ENCODE results near the gene ODAD3.
"Not testable (repeated sequence)": the region's sequence is repeated elsewhere in the genome, so short reads cannot be mapped to it uniquely, and the experiment has no call there.

The ODAD3 gene

GRCh38 chr19:11382898-11383705 is 51.8 kb downstream of the ODAD3 start:
- Histone ChIP-seq H3K4me2 (ENCODE audit: low read depth, low read length, poor library complexity, severe bottlenecking) (peak overlapping the region; percentile 41), H2AFZ (ENCODE audit: low read depth, low read length, severe bottlenecking) (no peak overlapping the region), H3F3A (ENCODE audit: insufficient read depth) (peaks cover 15% of the 10 kb centered on the region; the same call in 1 of the 2 replicates), H3K27ac (ENCODE audit: low read depth, low read length) (no peak overlapping the region), H3K79me2 (ENCODE audit: insufficient read depth, low read length) (no peaks in the 10 kb centered on the region; the same call in 1 of the 2 replicates), H4K20me1 (ENCODE audit: low read depth, low read length) (no peaks in the 10 kb centered on the region), H3K36me3 (ENCODE audit: low read length) (no peaks in the 10 kb centered on the region), H3K9me2 (replicated peaks; ENCODE audit: insufficient read depth, low read length) (no peaks in the 10 kb centered on the region), H3K9me3 (ENCODE audit: insufficient read depth, low read length) (no peaks in the 10 kb centered on the region), H3K4me3 (ENCODE audit: insufficient read depth, low read length, poor library complexity, severe bottlenecking) (no peak overlapping the region), H3K9ac (ENCODE audit: low read length) (no peak overlapping the region), H3K27me3 (ENCODE audit: low read length) (no peaks in the 10 kb centered on the region)
- TF ChIP-seq EZH2phosphoT487 (conservative IDR thresholded peaks at IDR 0.05; ENCODE audit: low read length) = no peak
- TF ChIP-seq, protein P1, sequence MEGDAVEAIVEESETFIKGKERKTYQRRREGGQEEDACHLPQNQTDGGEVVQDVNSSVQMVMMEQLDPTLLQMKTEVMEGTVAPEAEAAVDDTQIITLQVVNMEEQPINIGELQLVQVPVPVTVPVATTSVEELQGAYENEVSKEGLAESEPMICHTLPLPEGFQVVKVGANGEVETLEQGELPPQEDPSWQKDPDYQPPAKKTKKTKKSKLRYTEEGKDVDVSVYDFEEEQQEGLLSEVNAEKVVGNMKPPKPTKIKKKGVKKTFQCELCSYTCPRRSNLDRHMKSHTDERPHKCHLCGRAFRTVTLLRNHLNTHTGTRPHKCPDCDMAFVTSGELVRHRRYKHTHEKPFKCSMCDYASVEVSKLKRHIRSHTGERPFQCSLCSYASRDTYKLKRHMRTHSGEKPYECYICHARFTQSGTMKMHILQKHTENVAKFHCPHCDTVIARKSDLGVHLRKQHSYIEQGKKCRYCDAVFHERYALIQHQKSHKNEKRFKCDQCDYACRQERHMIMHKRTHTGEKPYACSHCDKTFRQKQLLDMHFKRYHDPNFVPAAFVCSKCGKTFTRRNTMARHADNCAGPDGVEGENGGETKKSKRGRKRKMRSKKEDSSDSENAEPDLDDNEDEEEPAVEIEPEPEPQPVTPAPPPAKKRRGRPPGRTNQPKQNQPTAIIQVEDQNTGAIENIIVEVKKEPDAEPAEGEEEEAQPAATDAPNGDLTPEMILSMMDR (IDR thresholded peaks at IDR 0.05; ENCODE audit: insufficient read depth, low read length, poor library complexity, severe bottlenecking) = peak; percentile 61

GRCh38 chr19:11380653-11381537 is 54.0 kb downstream of the ODAD3 start:
- no peak for TF ChIP-seq EZH2phosphoT487 (conservative IDR thresholded peaks at IDR 0.05; ENCODE audit: low read length)
- TF ChIP-seq, protein P1 (IDR thresholded peaks at IDR 0.05; ENCODE audit: insufficient read depth, low read length, poor library complexity, severe bottlenecking) = peak; percentile 75

DNA sequence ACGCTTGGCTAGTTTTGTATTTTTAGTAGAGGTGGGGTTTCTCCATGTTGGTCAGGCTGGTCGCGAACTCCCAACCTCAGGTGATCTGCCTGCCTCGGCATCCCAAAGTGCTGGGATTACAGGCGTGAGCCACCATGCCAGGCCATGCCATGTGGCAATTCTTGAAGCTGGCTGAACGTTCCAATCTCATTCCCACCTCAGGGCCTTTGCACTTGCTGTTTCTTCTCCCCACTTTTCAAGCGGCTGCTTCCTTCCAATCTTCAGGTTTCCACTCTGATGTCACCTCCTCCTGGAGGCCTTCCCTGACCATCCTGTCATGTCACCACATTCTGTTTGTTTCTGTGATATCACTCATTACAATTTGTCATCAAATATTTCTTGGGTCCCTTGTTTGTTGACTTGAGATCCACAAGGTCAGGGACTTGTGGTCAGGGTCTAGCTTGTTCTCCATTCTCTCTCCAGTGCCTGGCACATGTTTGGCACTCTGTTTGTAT is 55.0 kb downstream of the ODAD3 start:
- Histone ChIP-seq H3K27ac (ENCODE audit: low read depth, low read length) (peak overlapping the region; percentile 91), H3K4me3 (ENCODE audit: insufficient read depth, low read length, poor library complexity, severe bottlenecking) (peak overlapping the region; percentile 74)

More at GRCh38 chr19:11380653-11381537, 54.0 kb downstream of the ODAD3 start:
- no peaks in the 10 kb centered on the region for H3K9me3 ChIP-seq (ENCODE audit: insufficient read depth, low read length)
- H2AFZ ChIP-seq (ENCODE audit: low read depth, low read length, severe bottlenecking) = peak overlapping the region; percentile 86
- H4K20me1 ChIP-seq (ENCODE audit: low read depth, low read length) = no peaks in the 10 kb centered on the region
- H3K79me2 ChIP-seq (ENCODE audit: insufficient read depth, low read length) = peaks cover 2% of the 10 kb centered on the region; the same call in 1 of the 2 replicates
- H3K27me3 ChIP-seq (ENCODE audit: low read length) = no peaks in the 10 kb centered on the region
- no peaks in the 10 kb centered on the region for H3K36me3 ChIP-seq (ENCODE audit: low read length)
- H3K27ac ChIP-seq (ENCODE audit: low read depth, low read length) = peak overlapping the region; percentile 91
- peaks cover 26% of the 10 kb centered on the region for H3F3A ChIP-seq (ENCODE audit: insufficient read depth)
- H3K9me2 ChIP-seq (replicated peaks; ENCODE audit: insufficient read depth, low read length) = no peaks in the 10 kb centered on the region
- H3K4me3 ChIP-seq (ENCODE audit: insufficient read depth, low read length, poor library complexity, severe bottlenecking) = peak overlapping the region; percentile 74
- peak overlapping the region; percentile 87 for H3K4me2 ChIP-seq (ENCODE audit: low read depth, low read length, poor library complexity, severe bottlenecking)
- peak overlapping the region; percentile 81 for H3K9ac ChIP-seq (ENCODE audit: low read length)

GRCh38 chr19:11379269-11379845 is 55.6 kb downstream of the ODAD3 start:
- not testable (repeated sequence) for H3K4me3 ChIP-seq (ENCODE audit: insufficient read depth, low read length, poor library complexity, severe bottlenecking); H4K20me1 ChIP-seq (ENCODE audit: low read depth, low read length); H3K79me2 ChIP-seq (ENCODE audit: insufficient read depth, low read length); H2AFZ ChIP-seq (ENCODE audit: low read depth, low read length, severe bottlenecking); H3K9ac ChIP-seq (ENCODE audit: low read length); H3K4me2 ChIP-seq (ENCODE audit: low read depth, low read length, poor library complexity, severe bottlenecking); H3K9me2 ChIP-seq (replicated peaks; ENCODE audit: insufficient read depth, low read length); H3K27ac ChIP-seq (ENCODE audit: low read depth, low read length); H3K27me3 ChIP-seq (ENCODE audit: low read length); H3K36me3 ChIP-seq (ENCODE audit: low read length); H3K9me3 ChIP-seq (ENCODE audit: insufficient read depth, low read length)
- peaks cover 26% of the 10 kb centered on the region for H3F3A ChIP-seq (ENCODE audit: insufficient read depth)

More for the DNA sequence above, 55.0 kb downstream of the ODAD3 start:
- Histone ChIP-seq H3K27me3 (ENCODE audit: low read length) (no peaks in the 10 kb centered on the region), H3K36me3 (ENCODE audit: low read length) (no peaks in the 10 kb centered on the region), H3F3A (ENCODE audit: insufficient read depth) (peaks cover 26% of the 10 kb centered on the region), H3K9ac (ENCODE audit: low read length) (peak overlapping the region; percentile 81), H3K9me3 (ENCODE audit: insufficient read depth, low read length) (no peaks in the 10 kb centered on the region), H4K20me1 (ENCODE audit: low read depth, low read length) (no peaks in the 10 kb centered on the region), H3K79me2 (ENCODE audit: insufficient read depth, low read length) (peaks cover 9% of the 10 kb centered on the region; the same call in 1 of the 2 replicates), H3K9me2 (replicated peaks; ENCODE audit: insufficient read depth, low read length) (no peaks in the 10 kb centered on the region), H3K4me2 (ENCODE audit: low read depth, low read length, poor library complexity, severe bottlenecking) (peak overlapping the region; percentile 87), H2AFZ (ENCODE audit: low read depth, low read length, severe bottlenecking) (no peak overlapping the region)
- TF ChIP-seq, protein P1 (IDR thresholded peaks at IDR 0.05; ENCODE audit: insufficient read depth, low read length, poor library complexity, severe bottlenecking) = no peak
- TF ChIP-seq EZH2phosphoT487 (conservative IDR thresholded peaks at IDR 0.05; ENCODE audit: low read length) = no peak
